ENCODE measurements around the gene GCSH. TPM values are rescaled to one million over a fixed set of nuclear protein-coding genes. Genes with fewer than 3 reads are reported as not detected.

Gene GCSH
- total RNA-seq, 2 donors from 2014 or later = 7.6 to 27.5 TPM

GRCh38 chr16:81138831-81139557 lies 42.8 kb upstream of the GCSH start:
- H3K4me1 ChIP-seq (replicated peaks) = no peaks in the 10 kb centered on the region
- H3K9me3 ChIP-seq = no peaks in the 10 kb centered on the region
- no peak for TF ChIP-seq POLR2A (IDR thresholded peaks at IDR 0.05)
- no peak for TF ChIP-seq POLR2AphosphoS5 (IDR thresholded peaks at IDR 0.05)
- TF ChIP-seq CTCF (IDR thresholded peaks at IDR 0.05) = no peak
- H3K27me3 ChIP-seq (replicated peaks; ENCODE audit: insufficient read depth) = no peaks in the 10 kb centered on the region
- H3K27ac ChIP-seq = no peak overlapping the region
- H3K4me3 ChIP-seq = no peak overlapping the region
- DNase-seq (ENCODE audit: low spot score) = no peak
- WGBS = 85% methylated on average over 9 of the region's 9 CpGs
- no peaks in the 10 kb centered on the region for H3K36me3 ChIP-seq
- intact Hi-C loops (cut with DNase I) = no loop called here

- WGBS = 76% methylated on average over 9 of the region's 9 CpGs
- no peak for DNase-seq (ENCODE audit: low spot score)
- no peaks in the 10 kb centered on the region for H3K4me1 ChIP-seq (replicated peaks)
- TF ChIP-seq CTCF (IDR thresholded peaks at IDR 0.05) (no peak), POLR2AphosphoS5 (IDR thresholded peaks at IDR 0.05) (no peak), POLR2A (IDR thresholded peaks at IDR 0.05) (no peak)
- no peaks in the 10 kb centered on the region for H3K9me3 ChIP-seq
- H3K27me3 ChIP-seq (replicated peaks; ENCODE audit: insufficient read depth) = no peaks in the 10 kb centered on the region
- H3K27ac ChIP-seq = no peak overlapping the region
- intact Hi-C loops (cut with DNase I) = no loop called here
- no peaks in the 10 kb centered on the region for H3K36me3 ChIP-seq
- no peak overlapping the region for H3K4me3 ChIP-seq
Observed at GRCh38 chr16:81137754-81138153, 41.6 kb upstream of the GCSH start.

GRCh38 chr16:81136390-81137335 lies 40.5 kb upstream of the GCSH start:
- no peak for TF ChIP-seq POLR2A (IDR thresholded peaks at IDR 0.05)
- no peak for TF ChIP-seq CTCF (IDR thresholded peaks at IDR 0.05)
- TF ChIP-seq POLR2AphosphoS5 (IDR thresholded peaks at IDR 0.05) = no peak
- Histone ChIP-seq H3K9me3 (no peaks in the 10 kb centered on the region), H3K36me3 (no peaks in the 10 kb centered on the region), H3K4me3 (no peak overlapping the region), H3K27ac (peak overlapping the region in 1 of 2 donors; percentile 2), H3K4me1 (replicated peaks) (no peaks in the 10 kb centered on the region), H3K27me3 (replicated peaks; ENCODE audit: insufficient read depth) (no peaks in the 10 kb centered on the region)
- 27% methylated on average over 12 of the region's 12 CpGs for WGBS
- no peak for DNase-seq (ENCODE audit: low spot score)
- intact Hi-C loops (cut with DNase I) = no loop called here

GRCh38 chr16:81130126-81130525 lies 33.9 kb upstream of the GCSH start:
- no peak for TF ChIP-seq CTCF (IDR thresholded peaks at IDR 0.05)
- TF ChIP-seq POLR2AphosphoS5 (IDR thresholded peaks at IDR 0.05) = no peak
- no peak for TF ChIP-seq POLR2A (IDR thresholded peaks at IDR 0.05)
- no peaks in the 10 kb centered on the region for H3K27me3 ChIP-seq (replicated peaks; ENCODE audit: insufficient read depth)
- no peak for DNase-seq (ENCODE audit: low spot score)
- H3K36me3 ChIP-seq = no peaks in the 10 kb centered on the region
- intact Hi-C loops (cut with DNase I) = no loop called here
- no peaks in the 10 kb centered on the region for H3K4me1 ChIP-seq (replicated peaks)
- no peak overlapping the region for H3K27ac ChIP-seq
- WGBS = 89% methylated on average over 6 of the region's 6 CpGs
- H3K4me3 ChIP-seq = no peak overlapping the region
- no peaks in the 10 kb centered on the region for H3K9me3 ChIP-seq
